RWPE1 (cell line): ENCODE data around the gene NFASC.

Source experiments
- CTCF ChIA-PET: fragments of 350-600 bp; sonication (Branson Sonifier 250); formaldehyde crosslinking; extraction: SDS; loops from one replicate; lab custom pipeline; 2021; lab: Yijun Ruan, JAX
- POLR2A ChIA-PET: fragments of 400-600 bp; formaldehyde crosslinking; extraction: SDS; loops from one replicate; lab custom pipeline; 2020; ENCODE audit warnings: antibody characterized with exemption; ENCODE audit not compliant: low non-redundant PET; lab: Yijun Ruan, JAX
- DNase-seq: peaks from one replicate; pipeline ENCODE4 v3.0.0; 2012; ENCODE audit warnings: low spot score
- H3K27ac ChIP-seq: fragments of 450-650 bp; 2 replicates; pipeline ENCODE4 v1.5.1; 2017
- CTCF ChIP-seq: fragments of 450-650 bp; conservative IDR thresholded peaks from 2 replicates; pipeline ENCODE4 v1.5.1; 2017; ENCODE audit warnings: low read depth, mild to moderate bottlenecking

Gene NFASC

GRCh38 chr1:204830747-204831146 is 39.9 kb upstream of the NFASC start:
- POLR2A ChIA-PET, result interaction anchor here (0.6 kb wide), 2 partner anchors 392 to 1636 kb away, joined by 3 to 4 read pairs; no protein-coding TSS in a partner anchor
- no peak for DNase-seq
- CTCF ChIA-PET, result interaction anchor here (0.5 to 2.4 kb wide), 5 partner anchors 9 to 420 kb away, joined by 3 to 13 read pairs (median 4); no protein-coding TSS in a partner anchor
- TF ChIP-seq CTCF, result no peak
- no peak overlapping the region for H3K27ac ChIP-seq

GRCh38 chr1:204831186-204831585 is 39.5 kb upstream of the NFASC start:
- no peak for DNase-seq
- CTCF ChIA-PET, result interaction anchor here (0.5 to 2.4 kb wide), 7 partner anchors 10 to 467 kb away, joined by 3 to 13 read pairs (median 3); no protein-coding TSS in a partner anchor
- no peak overlapping the region for H3K27ac ChIP-seq
- no peak for TF ChIP-seq CTCF
- POLR2A ChIA-PET, result interaction anchor here (0.6 kb wide), 2 partner anchors 393 to 1636 kb away, joined by 3 to 4 read pairs; no protein-coding TSS in a partner anchor

GRCh38 chr1:204834336-204834735 is 36.3 kb upstream of the NFASC start:
- no peak for TF ChIP-seq CTCF
- CTCF ChIA-PET, result interaction anchor here (0.8 to 1.0 kb wide), 2 partner anchors 28 to 161 kb away, joined by 4 to 5 read pairs; no protein-coding TSS in a partner anchor
- POLR2A ChIA-PET, result no interaction called here
- H3K27ac ChIP-seq, result no peak overlapping the region
- no peak for DNase-seq

GRCh38 chr1:204834752-204835151 is 35.9 kb upstream of the NFASC start:
- TF ChIP-seq CTCF, result no peak
- ChIA-PET POLR2A (no interaction called here), CTCF (interaction anchor here (1.0 kb wide), 1 partner anchor 28 kb away, joined by 5 read pairs; no protein-coding TSS in a partner anchor)
- no peak overlapping the region for H3K27ac ChIP-seq
- DNase-seq, result no peak

GRCh38 chr1:204835737-204836136 is 34.9 kb upstream of the NFASC start:
- CTCF ChIA-PET, result no interaction called here
- TF ChIP-seq CTCF, result no peak
- H3K27ac ChIP-seq, result no peak overlapping the region
- DNase-seq, result no peak
- POLR2A ChIA-PET, result no interaction called here

- ChIA-PET POLR2A (no interaction called here), CTCF (no interaction called here)
- TF ChIP-seq CTCF, result no peak
- H3K27ac ChIP-seq, result no peak overlapping the region
- no peak for DNase-seq
Observed at GRCh38 chr1:204836856-204837255, 33.8 kb upstream of the NFASC start.
